ENCODE data around the gene PIPOX.

PIPOX gene

GRCh38 chr17:29071303-29071702 is 28.4 kb downstream of the PIPOX start:
- H3K27me3 ChIP-seq (ENCODE audit: control insufficient read depth, insufficient read depth, low read length): no peaks in the 10 kb centered on the region
- no peaks in the 10 kb centered on the region for H3K36me3 ChIP-seq (ENCODE audit: control insufficient read depth, insufficient read depth, low read length)
- H3K9ac ChIP-seq: no peak overlapping the region
- no peak overlapping the region for H2AFZ ChIP-seq
- H3K4me1 ChIP-seq: no peaks in the 10 kb centered on the region
- H3K27ac ChIP-seq: no peak overlapping the region
- H3K4me2 ChIP-seq (ENCODE audit: low read length): no peak overlapping the region
- H3K9me3 ChIP-seq (ENCODE audit: control insufficient read depth, low read length): no peaks in the 10 kb centered on the region
- H3K79me2 ChIP-seq: no peaks in the 10 kb centered on the region
- TF ChIP-seq CTCF (IDR thresholded peaks at IDR 0.05): no peak
- H3K4me3 ChIP-seq (ENCODE audit: low read depth, low read length): no peak overlapping the region

GRCh38 chr17:29073045-29073444 is 30.1 kb downstream of the PIPOX start:
- no peak overlapping the region for H3K27ac ChIP-seq
- H3K27me3 ChIP-seq (ENCODE audit: control insufficient read depth, insufficient read depth, low read length): no peaks in the 10 kb centered on the region
- H3K4me3 ChIP-seq (ENCODE audit: low read depth, low read length): no peak overlapping the region
- H3K79me2 ChIP-seq: no peaks in the 10 kb centered on the region
- no peaks in the 10 kb centered on the region for H3K36me3 ChIP-seq (ENCODE audit: control insufficient read depth, insufficient read depth, low read length)
- H3K9me3 ChIP-seq (ENCODE audit: control insufficient read depth, low read length): no peaks in the 10 kb centered on the region
- H3K4me2 ChIP-seq (ENCODE audit: low read length): no peak overlapping the region
- H2AFZ ChIP-seq: no peak overlapping the region
- TF ChIP-seq CTCF (IDR thresholded peaks at IDR 0.05): no peak
- H3K4me1 ChIP-seq: peaks cover 3% of the 10 kb centered on the region
- H3K9ac ChIP-seq: no peak overlapping the region

GRCh38 chr17:29073520-29073919 is 30.6 kb downstream of the PIPOX start:
- Histone ChIP-seq H3K79me2 (no peaks in the 10 kb centered on the region), H3K9ac (no peak overlapping the region), H3K36me3 (ENCODE audit: control insufficient read depth, insufficient read depth, low read length) (no peaks in the 10 kb centered on the region), H3K27ac (no peak overlapping the region), H3K4me1 (peaks cover 3% of the 10 kb centered on the region), H3K4me3 (ENCODE audit: low read depth, low read length) (no peak overlapping the region), H2AFZ (no peak overlapping the region), H3K4me2 (ENCODE audit: low read length) (no peak overlapping the region), H3K27me3 (ENCODE audit: control insufficient read depth, insufficient read depth, low read length) (no peaks in the 10 kb centered on the region), H3K9me3 (ENCODE audit: control insufficient read depth, low read length) (no peaks in the 10 kb centered on the region)
- no peak for TF ChIP-seq CTCF (IDR thresholded peaks at IDR 0.05)

GRCh38 chr17:29074488-29074887 is 31.5 kb downstream of the PIPOX start:
- Histone ChIP-seq H3K27me3 (ENCODE audit: control insufficient read depth, insufficient read depth, low read length) (no peaks in the 10 kb centered on the region), H2AFZ (no peak overlapping the region), H3K4me3 (ENCODE audit: low read depth, low read length) (no peak overlapping the region), H3K9ac (no peak overlapping the region), H3K36me3 (ENCODE audit: control insufficient read depth, insufficient read depth, low read length) (no peaks in the 10 kb centered on the region), H3K79me2 (no peaks in the 10 kb centered on the region), H3K27ac (no peak overlapping the region), H3K4me1 (peaks cover 3% of the 10 kb centered on the region), H3K9me3 (ENCODE audit: control insufficient read depth, low read length) (no peaks in the 10 kb centered on the region), H3K4me2 (ENCODE audit: low read length) (no peak overlapping the region)
- no peak for TF ChIP-seq CTCF (IDR thresholded peaks at IDR 0.05)

GRCh38 chr17:29076087-29076486 is 33.1 kb downstream of the PIPOX start:
- Histone ChIP-seq H2AFZ (no peak overlapping the region), H3K27me3 (ENCODE audit: control insufficient read depth, insufficient read depth, low read length) (no peaks in the 10 kb centered on the region), H3K9me3 (ENCODE audit: control insufficient read depth, low read length) (no peaks in the 10 kb centered on the region), H3K79me2 (no peaks in the 10 kb centered on the region), H3K36me3 (ENCODE audit: control insufficient read depth, insufficient read depth, low read length) (no peaks in the 10 kb centered on the region), H3K4me2 (ENCODE audit: low read length) (no peak overlapping the region), H3K4me1 (peaks cover 3% of the 10 kb centered on the region), H3K27ac (no peak overlapping the region), H3K4me3 (ENCODE audit: low read depth, low read length) (no peak overlapping the region), H3K9ac (no peak overlapping the region)
- TF ChIP-seq CTCF (IDR thresholded peaks at IDR 0.05): no peak

Measured in parathyroid adenoma (tissue), 2 donors.